Activated CD4-positive, CD25-positive, alpha-beta regulatory T cell treated with anti-CD3 and anti-CD28 coated beads, Interleukin-2, amount 50 U/mL, for 72 hours (primary cell): ENCODE results near the gene SRC.

Experiments
- DNase-seq: peaks from one replicate; pipeline ENCODE4 v3.0.0; 2021

SRC gene

DNA sequence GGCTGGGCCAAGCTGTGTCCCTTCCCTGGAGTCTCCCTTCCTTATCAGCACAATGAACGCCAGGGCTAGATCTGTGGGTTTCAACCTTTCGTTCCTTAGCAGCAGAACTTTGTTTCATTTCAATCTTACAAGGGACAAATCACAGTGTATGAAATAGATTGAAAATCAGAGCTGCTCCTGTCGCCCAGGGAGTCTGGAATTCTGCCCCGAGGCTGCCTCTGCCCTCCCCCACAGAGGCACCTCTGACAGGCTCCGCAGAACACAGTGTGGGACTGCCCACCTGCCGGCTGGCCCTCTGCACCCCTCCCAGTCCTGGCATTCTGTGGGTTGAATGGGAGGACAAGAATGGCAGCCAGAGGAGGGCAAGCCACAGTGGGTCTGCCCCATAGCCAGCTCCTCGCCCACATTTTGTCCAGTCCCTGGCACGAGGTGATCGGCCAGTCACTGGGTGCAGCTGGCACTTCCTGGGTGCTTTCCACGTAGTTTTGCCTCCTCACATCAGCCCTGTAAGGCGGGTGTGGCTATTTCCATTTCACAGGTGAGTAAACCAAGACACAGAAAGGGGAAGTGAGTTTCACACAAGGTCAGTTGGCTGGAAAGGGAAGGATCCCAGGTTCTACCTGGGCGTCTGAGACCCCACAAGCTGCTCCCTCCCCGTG, 30.4 kb upstream of the SRC start:
- DNase-seq = no peak

GRCh38 chr20:37316116-37316774, 29.7 kb upstream of the SRC start:
- no peak for DNase-seq

GRCh38 chr20:37316775-37317170, 29.2 kb upstream of the SRC start:
- DNase-seq = no peak

- no peak for DNase-seq
These were observed 28.6 kb upstream of the SRC start for GRCh38 chr20:37317316-37317715.

GRCh38 chr20:37317994-37318640, 27.8 kb upstream of the SRC start:
- no peak for DNase-seq

DNA sequence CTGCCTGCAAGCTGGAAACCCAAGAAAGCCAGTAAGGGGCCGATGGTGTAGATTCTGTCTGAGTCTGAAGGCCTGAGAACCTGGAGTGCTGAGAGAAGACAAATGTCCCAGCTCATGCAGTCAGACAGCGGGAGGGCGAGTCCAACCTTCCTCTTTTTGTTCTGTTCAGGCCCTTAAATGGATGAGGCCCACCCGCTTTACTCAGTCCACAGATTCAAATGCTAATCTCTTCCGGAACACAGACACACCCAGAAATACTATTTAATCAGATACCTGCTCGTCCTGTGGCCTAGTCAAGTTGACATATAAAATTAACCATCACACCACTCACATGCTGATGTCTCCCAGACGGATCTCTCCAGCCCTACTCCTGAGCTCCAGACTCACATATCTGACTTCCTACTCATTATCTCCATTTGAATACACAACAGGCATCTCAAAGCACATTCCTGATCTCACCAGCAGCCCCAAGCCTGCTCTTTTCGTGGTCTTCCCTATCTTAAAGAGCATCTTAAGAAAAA, 26.7 kb upstream of the SRC start:
- DNase-seq = no peak

- DNase-seq = no peak
These were observed 22.0 kb upstream of the SRC start for GRCh38 chr20:37323985-37324384.

DNA sequence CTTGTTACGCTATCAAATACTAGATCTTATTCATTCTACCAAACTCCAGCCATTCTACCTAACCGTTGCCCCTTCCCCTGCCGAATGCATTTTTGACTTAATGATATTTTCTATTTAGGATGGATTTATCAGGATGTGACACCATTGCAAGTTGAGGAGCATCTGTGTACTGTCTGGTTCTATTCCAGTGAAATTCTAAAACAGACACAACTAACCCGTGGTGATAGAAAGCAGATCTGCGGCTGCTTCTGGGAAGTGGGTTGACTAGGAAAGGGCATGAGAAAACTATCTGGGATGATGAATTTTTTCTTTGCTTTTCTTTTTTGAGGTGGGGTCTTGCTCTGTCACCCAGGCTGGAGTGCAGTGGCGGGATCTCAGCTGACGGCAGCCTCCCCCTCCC, 20.7 kb upstream of the SRC start:
- no peak for DNase-seq

- DNase-seq = no peak
These were observed 19.3 kb upstream of the SRC start for GRCh38 chr20:37326666-37327065.

GRCh38 chr20:37327748-37328147, 18.2 kb upstream of the SRC start:
- no peak for DNase-seq

DNA sequence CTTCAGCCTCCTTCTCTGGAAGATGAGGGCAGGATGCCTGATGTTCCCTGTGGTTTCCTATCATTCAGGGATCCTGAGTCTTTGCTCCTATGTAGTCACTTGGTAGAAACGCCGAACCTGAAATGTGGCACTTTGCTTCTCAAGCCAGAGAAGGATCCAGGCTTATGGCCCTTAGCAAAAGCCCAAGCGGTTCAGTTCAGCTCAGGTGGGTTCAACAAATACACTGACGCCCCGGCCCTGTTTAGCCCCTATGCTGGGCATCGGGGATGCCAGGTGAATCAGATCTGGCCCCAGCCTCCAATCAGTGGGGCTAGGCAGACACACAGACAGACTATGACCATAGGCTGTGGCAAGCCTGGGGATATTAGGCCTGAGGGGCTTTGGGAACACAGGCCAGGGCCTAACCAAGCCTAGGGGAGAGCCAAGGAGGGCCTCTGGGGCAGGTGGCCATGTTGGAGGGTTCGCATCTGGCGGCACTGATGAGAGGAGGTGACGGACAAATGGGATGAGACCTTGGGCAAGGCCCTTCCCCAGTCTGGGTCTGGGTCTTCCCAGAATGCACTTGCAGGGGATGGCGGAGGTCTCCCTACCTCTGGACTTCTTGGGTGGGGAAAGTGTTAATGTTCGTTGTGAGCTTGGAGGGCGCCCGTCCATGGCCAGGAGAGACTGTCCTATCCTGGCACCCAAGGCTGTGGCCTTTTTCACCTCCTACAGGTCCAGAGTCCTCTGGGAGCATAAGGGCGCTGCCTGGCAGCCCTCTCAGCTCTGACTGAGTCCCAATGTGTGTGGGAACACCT, 17.6 kb upstream of the SRC start:
- DNase-seq = no peak

DNA sequence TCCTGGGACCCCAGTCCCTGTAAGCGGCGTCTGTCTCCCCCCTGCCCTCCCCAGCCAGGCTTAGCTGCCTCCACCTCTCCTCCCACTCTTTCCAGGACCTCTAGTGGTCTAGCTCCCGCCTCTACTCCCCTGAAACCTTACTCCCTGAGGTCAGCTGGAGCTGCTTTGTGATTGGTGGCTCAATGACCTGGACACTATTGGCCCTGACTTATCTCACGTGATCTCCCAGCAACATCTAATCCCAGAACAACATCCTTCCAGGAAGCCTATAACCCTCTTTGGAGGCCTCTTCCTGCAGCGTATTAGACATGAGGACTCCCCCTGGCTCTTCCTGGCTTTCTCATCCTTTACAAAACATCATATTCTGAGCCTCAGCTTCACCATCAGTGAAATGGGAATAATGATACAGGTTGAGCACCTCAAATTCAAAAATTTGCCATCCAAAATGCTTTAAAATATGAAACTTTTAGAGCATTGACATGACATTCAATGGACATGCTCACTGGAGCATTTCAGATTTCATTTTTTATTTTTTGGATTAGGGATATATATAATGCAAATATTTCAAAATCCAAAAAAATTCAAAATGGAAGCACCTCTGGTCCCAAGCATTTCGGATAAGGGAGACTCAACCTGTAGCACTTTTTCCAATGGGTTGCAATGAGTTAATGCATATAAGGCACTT, 16.3 kb upstream of the SRC start:
- DNase-seq = no peak

DNA sequence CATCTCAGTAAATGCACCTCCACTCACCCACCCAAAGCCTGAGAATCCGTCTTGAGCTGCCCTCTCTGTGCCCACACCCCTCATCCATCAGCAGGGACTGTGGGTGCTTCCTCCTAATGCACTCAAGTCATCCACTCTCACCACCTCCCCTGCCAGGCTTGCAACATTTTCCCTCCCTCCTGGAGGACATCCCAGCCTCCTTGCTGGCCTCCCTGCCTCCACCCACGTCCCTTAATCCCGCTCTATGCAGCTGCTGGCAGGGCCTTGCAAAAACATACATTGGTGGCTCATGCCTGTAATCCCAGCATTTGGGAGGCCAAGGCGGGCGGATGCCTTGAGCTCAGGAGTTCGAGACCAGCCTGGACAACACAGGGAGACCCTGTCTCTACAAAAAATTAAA, 15.6 kb upstream of the SRC start:
- no peak for DNase-seq

GRCh38 chr20:37331060-37331857, 14.7 kb upstream of the SRC start:
- DNase-seq = no peak

DNA sequence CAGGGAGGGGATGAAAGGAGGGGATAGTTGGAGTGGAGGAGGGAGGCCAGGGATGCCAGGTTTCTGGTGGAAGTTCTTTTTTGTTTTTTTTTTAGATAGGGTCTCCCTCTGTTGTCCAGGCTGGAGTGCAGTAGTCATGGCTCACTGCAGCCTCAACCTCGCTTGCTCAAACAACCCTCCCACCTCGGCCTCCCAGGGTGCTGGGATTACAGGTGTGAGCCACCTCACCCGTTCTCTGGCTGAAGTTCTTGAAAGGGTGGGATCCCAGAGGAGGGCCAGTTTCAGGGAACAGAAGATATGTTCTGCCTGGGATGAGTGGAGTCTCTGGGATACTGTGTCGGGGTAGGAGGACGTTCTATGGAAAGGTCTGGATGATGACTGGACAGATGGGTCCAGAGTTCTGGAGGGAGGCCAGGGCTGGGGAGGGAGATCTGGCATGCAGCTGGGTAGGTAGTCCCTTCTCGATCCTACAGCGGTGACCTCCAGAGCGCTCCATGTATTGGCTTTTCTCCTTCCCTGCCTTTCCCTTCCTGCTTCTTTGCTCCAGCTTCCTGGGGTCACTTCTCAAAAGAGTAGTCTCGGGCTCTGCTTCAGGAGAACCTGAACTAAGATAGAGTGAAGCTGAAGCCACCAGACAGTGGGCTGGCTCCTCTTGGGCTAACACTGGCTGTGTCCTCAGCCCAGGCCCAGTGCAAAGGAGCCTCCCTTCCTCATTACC, 12.7 kb upstream of the SRC start:
- no peak for DNase-seq

- no peak for DNase-seq
These were observed 12.1 kb upstream of the SRC start for GRCh38 chr20:37333848-37334318.

DNA sequence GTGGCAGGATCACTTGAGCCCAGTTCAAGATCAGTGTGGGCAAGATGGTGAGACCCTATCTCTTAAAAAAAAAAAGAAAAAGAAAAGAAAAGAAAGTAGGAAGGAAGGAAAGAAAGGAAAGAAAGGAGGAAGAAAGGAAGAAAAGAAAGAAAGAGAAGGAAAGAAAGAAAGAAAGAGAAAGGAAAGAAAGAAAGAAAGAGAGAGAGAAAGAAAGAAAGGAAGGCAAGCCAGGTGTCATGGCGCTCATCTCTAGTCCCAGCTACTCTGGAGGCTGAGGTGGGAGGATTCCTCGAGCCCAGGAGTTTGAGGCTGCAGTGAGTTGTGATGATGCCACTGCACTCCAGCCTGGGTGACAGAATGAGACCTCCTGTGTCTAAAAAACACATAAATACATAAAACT, 11.5 kb upstream of the SRC start:
- DNase-seq = no peak

DNA sequence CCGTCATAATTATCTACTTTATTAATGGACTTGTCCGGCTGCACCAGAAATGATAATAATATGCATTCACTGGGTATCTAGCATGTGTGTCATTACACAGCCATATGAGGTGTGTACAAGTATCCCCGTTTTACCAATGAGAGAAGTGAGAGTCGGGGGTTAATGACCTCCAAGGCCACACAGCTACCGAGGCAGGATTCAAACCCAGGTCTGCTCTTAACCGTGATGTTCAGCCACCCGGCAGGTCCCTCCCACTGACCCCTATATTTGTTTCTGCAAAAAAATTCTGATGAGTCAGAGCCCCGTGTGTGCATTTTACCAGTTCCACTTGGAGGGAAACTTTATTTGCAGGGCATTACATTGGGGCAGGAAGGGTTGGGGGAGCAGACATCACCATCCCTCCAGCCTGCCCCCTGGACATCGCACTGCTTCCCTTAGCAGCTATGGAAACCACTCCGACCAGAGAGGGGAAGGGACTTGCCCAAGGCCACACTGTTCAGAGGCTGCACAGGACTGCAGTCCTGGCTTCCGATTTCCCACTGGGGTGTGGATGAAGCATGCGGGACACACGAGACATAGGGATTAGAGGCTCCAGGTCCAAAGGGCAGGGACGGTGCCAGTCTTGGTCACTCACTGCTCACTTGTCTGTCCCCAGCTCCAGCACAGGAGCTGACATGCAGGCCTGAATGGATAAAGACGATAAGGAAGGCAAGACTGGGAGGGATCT, 10.1 kb upstream of the SRC start:
- no peak for DNase-seq

- no peak for DNase-seq
These were observed 9.4 kb upstream of the SRC start for GRCh38 chr20:37336369-37337207.
